ENCODE data around the gene TCAP.

TCAP gene

DNA sequence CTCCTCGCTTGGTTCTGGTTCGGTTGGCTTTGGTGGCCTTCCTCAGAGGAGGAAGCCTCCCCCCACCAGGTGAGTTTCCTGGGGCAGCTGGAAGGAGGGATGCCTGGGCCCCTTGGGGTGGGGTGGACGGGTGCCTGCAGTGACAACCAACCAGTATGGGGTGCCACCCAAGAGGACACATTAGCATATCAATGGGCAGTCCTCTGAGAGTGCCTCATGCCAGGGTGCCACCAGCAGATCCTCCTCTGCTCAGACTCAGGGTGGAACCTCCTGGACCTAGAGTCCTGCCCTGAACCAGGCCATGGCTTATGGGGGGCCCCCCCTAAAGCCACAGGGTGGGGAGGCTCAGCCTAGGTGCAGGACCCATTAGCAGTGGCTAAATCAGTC is 35.7 kb upstream of the TCAP start:
- DNase-seq = no peak

DNA sequence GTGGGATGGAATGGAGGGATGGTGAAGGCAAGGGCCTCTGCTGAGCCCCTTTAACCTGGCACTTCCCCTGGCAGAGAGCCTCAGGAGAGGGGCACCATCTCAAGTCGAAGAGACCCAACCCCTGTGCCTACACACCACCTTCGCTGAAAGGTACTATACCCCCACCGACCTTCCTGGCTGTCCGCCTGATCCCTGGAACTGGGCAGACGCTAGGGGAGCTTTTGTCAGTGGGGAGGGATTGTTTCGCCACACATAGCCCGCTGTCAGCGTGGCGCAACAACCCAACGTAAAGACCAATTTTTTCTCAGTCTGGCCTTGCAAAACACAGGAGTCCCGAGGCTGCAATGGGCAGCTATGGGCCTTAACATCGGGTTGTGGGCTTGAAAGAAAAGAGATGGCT is 35.3 kb upstream of the TCAP start:
- DNase-seq = no peak

DNA sequence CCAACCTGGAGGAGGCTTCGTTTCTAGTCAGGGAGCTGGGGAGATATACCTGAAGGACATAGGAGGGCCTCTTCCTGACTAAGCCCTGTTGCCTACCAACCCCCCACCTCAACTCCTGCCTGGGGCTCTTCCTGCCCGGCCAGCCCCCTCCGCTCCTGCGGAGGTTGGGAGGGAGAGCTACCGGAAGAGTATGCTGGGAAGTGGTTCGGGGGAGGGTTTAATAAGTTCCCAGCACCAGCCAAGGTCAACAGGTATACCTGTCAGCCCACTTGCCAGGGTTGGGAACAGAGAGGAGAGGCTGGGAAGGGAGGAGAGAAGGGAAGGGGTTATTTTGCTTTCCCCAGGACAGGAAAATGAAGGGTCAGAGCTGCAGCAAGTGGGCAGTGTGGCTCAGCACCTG is 33.7 kb upstream of the TCAP start:
- no peak for DNase-seq

DNA sequence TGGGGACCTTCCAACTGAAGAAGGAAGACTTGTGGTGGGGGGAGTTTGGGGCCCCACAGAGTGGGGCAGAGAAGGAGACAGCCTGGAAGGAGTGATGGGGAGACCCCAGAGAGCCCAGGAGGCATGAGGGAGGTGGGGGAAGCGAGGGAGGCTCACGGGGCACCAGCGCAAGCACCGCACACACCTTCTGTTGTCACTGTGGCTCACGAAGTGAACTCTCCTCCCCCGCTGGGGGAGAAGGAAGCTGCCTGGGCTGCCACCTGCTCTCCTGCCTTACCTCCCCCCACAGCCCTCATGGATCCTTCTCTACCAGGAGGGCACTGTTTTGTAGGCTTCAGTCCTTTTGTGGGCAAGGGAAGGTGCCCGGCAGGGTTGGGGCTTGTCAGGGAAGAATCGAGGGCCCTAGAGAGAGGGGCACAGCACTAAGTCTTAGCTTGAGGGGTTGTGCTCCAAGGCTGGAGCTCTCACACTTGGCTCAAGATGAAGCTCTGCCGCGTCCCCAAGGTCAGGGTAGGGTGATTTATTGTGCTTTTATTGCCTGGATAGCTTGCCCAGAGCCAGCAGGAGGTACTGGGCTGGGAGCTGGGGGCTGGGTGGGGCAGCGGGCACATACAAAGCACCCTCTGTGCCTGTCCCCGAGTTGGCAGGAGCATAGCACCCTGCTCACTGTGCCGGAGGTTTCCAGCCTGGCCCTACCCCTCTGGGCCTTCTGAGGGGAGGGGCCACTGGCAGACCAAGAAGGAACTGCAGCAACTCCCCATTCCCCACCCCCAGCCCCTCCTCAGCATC is 32.8 kb upstream of the TCAP start:
- no peak for DNase-seq

DNA sequence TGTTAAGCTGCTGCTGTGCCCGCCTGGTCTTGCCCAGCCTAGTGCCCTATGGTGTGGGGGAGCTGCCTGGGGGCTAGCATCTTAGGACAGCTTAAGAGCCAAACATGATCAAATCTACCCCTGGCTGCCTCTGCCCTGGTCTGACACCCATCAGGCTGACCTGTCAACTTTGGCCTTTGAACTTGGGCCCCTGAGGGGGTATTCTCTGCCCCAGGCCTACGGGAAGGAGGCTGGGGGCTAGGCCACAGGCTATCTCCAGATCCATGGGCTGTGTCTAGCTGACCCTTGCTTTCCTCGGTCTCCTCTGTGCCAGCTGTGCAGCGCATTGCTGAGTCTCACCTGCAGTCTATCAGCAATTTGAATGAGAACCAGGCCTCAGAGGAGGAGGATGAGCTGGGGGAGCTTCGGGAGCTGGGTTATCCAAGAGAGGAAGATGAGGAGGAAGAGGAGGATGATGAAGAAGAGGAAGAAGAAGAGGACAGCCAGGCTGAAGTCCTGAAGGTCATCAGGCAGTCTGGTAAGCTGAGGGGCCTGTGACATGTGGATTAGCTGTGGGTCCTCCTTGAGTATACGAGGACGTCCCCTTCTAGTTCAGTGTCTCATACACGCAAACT is 31.5 kb upstream of the TCAP start:
- DNase-seq = no peak

DNA sequence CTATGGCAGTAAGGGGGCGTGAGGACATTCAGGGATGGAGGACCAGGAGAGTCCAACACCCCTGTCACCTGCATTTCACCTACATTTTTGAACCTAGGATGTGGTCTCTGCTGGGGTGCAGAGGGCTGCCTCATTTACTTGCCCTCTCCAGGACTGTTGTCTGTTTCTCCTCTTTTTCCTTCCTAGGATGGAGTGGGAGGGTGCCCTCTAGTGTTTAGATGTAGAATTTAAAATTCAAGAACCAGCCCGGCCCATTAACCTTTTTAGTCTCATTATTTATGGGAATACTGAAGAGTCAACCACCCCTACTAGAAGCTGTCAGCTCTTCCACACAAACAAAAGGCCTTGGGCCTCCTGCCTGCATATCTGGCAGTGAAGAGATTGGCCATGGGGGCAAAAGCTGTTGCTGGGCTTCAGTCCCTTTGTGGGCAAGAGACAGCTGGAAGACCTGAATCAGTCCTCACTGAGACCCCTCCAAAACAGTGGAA is 30.7 kb upstream of the TCAP start:
- peak; percentile 59 for DNase-seq

DNA sequence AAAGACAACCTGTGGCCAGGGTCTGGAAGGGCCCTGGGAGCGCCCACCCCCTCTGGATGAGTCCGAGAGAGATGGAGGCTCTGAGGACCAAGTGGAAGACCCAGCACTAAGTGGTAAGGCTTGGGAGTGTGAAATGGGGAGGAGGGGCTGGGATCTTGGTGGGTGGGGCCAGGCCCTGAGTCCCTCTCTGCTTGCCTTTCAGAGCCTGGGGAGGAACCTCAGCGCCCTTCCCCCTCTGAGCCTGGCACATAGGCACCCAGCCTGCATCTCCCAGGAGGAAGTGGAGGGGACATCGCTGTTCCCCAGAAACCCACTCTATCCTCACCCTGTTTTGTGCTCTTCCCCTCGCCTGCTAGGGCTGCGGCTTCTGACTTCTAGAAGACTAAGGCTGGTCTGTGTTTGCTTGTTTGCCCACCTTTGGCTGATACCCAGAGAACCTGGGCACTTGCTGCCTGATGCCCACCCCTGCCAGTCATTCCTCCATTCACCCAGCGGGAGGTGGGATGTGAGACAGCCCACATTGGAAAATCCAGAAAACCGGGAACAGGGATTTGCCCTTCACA is 29.5 kb upstream of the TCAP start:
- no peak for DNase-seq

DNA sequence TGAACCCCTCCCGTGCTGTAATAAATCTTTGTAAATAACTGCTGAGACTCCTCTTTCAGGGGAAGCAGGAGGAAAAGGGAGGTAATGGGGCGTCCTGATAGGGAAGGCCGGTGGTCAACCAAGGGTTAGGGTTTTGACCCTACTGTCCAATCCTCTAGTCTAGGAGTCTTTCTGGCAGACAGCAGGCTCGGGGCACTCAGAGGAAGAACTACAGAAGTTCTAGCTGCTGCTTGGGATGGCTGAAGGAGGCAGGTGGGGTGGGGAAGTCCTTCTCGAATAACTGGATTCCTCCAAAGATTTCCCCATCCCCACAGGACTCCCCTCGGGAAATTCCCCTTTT is 28.6 kb upstream of the TCAP start:
- DNase-seq = no peak

DNA sequence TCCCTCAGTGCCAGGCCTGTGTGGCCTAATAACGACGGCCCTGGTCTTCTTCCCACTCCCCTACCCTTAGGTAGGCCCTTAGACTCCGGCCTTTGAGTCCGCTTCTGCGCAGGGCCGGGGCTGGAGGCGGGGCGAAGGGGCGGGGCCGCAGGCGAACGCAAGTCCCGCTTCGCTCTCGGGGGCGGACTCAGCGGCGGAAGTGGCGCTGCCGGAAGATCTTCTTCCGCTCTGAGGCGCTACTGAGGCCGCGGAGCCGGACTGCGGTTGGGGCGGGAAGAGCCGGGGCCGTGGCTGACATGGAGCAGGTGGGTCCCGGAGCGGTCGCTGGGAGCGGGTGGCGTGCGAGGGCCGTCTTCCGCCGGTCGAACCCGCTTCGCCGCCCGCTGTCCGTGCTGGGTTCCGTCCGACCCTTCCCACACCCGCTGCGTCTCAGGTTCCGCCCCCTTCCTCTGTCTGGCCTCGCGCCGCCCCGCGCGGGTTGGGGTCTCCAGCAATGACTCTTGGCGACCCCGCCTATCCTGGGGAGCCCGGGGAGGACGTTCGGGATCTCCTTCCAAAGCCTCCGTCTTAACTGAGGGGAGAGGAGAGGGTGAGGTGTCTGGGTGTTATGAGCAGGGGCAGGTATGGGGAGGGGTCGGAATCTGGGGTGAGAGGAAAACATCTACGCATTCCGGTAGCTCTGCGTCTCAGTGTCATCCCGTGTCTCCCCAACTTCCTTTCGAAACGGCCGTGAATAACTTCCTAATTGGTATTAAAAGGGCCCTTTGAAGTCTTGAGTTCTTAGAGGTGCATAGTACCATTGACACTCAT is 28.0 kb upstream of the TCAP start, which contains the start of gene STARD3:
Gene STARD3, plus strand, starts transcription at position 218 of the 810 bp plus-strand sequence. CDS start 16,388 bp downstream, outside the sequence.
- DNase-seq = peak; percentile 90

DNA sequence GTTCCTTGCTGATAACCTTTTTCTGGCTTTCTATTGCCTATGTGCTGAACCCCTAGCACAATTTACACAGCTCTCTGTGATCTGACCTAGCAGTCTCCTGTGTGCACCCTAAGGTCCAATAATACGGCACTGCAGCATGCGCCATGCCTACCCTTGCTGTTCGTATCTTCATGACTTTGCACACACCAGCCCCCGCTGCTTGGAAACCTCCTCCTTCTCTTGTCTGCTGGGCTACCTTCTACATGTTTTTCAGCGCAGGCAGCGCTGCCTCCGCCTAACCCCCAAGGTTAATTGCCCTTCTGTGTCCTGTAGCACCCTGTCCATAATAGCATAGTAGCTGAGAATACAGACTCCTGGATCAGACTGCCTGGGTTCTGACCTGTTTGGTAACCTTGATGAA is 26.8 kb upstream of the TCAP start:
- DNase-seq = no peak

DNA sequence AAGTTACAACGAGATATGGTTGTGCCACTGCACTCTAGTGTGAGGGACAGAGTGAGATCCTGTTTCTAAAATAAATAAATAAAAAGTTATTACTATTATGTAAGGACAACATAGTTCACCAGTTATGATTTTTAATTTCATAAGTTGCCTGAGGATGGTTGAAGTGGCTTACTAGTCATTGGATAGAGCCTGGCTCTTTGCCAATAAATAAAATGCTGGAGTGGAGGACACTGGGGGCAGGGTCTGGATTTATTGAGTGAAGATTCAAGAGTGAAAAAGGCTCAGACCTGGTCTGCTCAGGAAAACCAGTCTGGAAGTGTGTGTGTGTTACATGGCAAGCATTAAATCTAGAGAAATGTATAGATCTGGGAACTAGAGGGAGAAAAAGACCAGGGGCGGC is 26.1 kb upstream of the TCAP start:
- no peak for DNase-seq

DNA sequence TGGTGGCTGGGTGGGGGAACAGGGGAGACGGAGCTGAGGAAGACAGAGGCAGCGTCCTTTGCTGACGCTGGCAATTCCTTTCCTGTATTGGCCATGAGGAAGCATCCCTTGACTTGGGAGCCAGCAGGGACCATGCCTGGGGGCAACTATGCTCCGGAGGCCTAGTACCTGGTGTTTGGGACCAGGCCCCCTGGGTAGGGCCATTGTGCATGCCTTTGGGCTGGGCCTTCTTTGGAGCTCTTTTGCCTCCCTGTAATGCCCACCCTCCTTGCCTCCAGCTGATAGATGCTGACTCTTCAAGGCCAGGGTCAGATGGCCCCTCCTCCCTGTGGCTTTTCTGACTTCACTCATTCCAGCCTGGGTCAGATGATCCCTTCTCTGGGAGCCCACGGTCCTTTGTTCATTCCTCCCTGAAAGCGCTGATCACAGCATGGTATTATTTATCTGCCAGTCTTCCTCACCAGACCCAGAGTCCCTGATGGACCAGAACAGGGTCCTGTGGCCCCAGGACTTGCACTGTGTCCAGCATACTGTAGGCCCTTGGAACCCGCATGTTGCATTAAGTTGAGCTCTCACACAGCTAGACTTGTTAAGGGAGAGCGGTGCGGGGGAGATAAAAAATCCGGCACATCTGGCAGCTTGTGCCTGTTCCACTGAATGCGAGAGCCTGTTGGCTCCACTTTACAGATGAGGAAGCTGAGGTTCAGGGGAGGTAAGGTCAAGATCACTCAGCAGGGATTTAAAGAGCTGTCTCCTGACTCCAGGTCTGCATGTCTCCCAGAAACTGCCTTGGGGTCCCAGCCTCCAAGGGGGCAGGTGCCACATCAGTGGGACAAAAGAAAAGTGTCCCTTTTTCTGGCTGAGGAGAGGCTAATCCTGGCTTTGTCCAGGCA is 25.3 kb upstream of the TCAP start:
- no peak for DNase-seq

DNA sequence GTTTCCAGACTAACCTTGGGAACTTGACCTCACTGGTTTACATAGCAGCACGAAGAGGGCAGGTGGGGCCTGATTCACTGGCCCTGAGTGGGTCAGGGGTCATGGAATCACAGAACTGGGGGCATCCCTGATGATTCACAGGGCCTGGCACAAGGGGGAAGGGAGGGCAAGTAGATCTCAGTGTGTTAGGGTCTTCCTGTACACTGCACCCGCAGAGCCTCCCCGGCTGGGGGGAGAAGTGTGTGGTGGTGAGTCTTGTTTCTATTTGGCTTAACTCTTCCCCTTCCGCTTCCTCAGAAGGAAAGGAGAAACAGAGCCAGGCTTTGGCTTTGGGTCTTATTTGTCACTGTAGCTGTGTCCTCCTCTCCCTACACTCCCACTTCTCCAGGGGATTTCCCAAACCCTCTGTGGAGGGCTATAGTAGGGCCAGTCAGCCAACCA is 24.5 kb upstream of the TCAP start:
- DNase-seq = no peak

DNA sequence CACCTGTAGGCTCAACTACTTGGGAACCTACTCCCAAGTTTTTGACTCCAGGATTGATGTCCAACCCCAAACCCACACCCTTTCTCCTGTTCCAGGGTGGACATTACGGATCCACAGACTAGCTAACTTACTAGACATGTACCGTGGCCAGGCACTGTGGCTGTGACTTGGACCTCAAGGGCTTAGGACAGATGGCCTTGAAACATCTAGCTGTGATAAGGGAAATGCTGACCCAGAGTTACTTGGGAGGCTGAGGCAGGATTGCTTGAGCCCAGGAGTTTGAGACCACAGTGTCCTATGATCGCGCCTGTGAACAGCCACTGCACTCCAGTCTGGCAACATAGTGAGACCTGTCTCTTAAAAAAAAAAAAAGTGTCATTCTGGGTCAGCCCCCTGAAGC is 24.1 kb upstream of the TCAP start:
- no peak for DNase-seq

DNA sequence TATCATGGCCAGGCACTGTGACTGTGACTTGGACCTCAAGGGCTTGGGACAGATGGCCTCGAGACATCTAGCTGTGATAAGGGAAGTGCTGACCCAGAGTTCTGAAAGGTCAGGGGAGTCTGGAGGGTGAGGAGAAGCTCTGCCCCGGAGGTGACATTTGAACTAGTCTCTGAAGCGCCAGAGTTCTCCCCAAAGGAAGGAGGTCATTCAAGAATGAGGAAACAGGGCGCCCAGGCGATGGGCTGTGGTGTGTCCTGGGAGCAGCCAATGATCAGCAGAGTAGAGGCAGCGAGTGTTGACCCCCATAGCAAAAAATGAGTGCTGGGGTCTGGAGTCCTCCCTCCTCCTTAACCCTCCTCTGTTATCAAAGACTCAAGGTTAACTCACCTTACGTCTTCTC is 23.3 kb upstream of the TCAP start:
- DNase-seq = no peak

DNA sequence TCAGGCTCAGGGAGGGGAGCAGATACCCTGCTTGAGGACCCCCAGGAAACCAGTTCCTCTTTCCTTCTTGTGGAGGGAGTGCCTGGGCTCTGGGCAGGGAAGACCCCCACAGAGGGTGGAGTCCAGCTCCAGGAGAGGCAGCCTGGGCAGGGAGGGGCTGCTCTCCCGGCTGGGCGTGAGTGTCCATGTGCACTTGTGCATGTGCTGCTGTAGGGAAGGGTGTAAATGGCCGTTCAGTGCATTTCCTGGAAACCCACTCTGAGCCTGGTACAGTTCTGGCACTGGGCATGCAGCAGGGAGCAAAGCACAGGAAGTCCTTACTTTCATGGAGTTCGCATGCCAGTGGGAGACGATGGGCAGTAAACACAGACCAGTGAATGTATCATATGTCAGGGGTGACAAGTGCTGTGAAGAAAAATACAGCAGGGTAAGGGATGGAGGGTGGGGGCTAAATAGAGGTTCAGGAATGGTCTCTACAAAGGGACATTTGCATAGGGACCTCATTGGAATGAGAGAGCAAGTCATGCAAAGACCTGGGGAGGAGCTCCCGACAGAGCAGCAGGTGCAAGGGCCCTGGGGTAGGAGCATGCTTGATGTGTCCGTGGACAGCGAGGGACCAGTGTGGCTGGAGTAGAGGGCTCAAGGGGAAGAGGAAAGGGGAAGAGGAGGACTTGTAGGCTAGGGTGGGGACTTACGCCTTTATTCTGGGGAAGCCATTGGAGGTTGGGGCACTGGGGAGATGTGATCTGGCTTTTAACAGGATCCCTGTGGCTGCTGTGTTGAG is 22.7 kb upstream of the TCAP start:
- no peak for DNase-seq

DNA sequence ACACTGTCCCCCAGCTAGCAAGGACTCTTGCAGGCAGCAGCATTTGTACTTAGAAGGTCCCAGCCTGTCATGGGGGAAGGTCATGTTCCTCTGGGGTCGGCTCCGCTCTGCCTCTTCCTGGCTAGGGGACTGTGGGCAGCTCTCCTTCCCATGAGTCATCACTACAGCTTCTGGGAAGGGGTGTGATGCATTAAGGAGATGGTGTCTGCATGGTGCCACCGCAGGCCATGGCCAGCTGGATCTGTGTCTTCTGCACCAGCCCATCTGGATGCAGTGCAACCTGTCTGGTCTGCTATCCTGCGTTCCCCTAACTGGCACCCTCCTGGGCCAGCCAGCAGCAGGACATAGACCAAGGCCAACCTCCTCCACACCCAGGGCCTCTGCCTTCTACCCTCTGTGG is 21.9 kb upstream of the TCAP start:
- DNase-seq = no peak

DNA sequence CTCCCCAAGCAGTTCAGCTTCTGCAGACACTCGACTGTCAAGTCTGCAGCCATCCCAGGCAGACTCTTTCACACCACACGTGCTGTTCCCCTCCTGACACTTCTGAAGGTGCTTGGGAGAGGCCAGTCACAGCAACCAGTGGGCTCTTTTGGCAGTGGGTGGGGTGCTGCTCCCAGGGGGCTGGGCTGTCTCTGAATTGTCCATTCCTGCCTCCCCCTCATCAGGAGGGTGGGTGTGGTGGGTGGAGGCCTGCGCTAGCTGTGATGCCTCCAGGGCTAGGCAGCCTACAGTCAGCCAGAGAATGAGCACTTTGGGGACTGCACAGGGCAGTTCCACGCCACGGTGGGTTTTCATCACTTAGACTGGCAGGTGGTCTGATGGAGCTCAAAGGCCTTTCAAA is 17.9 kb upstream of the TCAP start:
- DNase-seq = no peak

DNA sequence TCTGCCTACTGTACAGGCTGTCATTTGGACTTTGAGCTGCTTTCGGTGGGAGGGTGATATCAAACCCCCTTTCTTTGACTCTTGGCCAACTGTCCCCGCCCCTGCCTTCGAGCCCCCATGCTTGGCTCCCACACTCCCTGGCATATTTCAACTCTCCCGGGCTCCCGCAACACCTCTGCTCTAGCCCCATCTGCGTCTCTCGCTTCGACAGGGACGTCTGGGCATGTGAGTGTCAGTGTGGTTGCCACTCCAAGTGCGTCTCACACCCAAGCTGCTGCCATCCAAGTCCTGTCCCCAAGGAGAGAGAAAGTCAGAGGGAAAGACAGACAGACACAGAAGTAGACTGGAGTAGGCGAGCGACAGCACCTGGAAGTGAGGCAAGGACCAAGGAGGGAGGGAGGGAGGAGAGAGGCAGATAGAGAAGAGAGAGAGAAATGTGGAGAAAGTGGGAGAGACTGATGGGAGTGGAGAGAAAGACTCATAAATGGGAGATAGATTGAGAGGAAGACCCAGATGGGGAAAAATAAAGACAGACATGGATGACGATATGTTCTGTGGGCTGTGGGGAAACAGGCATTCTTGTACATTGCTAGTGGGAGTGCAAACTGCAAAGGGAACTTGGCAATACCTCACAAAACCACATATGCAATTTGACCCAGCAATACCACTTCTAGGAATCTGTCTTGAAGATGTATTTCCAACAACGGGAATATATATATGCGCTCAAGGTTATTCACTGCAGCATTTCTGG is 16.4 kb upstream of the TCAP start:
- no peak for DNase-seq

DNA sequence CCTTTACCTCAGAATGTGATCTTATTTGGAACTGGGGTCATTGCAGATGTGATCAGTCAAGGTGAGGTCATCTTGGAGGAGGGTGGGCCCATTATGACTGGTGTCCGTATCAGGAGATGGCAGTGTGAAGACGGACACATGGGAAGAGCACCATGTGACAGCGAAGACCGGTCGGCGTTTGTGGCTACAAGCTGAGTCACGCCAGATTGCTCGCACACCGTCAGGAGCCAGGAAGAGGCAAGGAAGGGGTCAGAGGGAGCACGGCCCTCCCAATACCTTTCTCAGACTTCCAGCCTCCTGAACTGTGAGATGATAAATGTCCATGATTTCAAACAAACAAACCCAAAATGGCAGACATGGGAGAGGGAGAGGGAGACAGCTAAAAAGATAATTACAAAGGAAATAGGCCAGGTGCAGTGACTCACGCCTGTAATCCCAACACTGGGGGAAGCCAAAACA is 15.0 kb upstream of the TCAP start:
- no peak for DNase-seq

Measured in CD4-positive, alpha-beta T cell treated with Interleukin-21 for 1 hour (primary cell).